ENCODE measurements around the gene GTF2H4. TPM values are rescaled to one million over a fixed set of nuclear protein-coding genes. Genes with fewer than 3 reads are reported as not detected.
"Not testable (repeated sequence)": the region's sequence is repeated elsewhere in the genome, so short reads cannot be mapped to it uniquely, and the experiment has no call there.

The GTF2H4 gene
- 11.4 and 17.7 TPM in 2 replicates for total RNA-seq (2014; rRNA removed; shearing (Covaris generic))

GRCh38 chr6:30907758-30908591 is at the start of gene GTF2H4:
TSS of gene GTF2H4 (plus strand) at chr6:30908207.
- peak; percentile 100 for DNase-seq (ENCODE audit: low read depth)

DNA sequence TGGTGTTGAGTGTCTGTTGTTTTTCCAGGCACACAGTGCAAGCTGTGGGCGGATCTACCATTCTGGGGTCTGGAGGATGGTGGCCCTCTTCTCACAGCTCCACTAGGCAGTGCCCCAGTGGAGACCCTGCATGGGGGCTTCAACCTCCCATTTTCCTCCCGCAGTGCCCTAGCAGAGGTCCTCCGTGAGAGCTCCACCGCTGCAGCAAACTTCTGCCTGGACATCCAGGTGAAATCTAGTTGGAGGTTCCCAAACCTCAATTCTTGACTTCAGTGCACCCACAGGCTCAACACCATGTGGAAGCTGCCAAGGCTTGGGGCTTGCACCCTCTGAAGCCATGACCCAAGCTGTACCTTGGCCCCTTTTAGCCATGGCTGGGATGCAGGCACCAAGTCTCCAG is 48.3 kb upstream of the GTF2H4 start:
- DNase-seq (ENCODE audit: low read depth) = not testable (repeated sequence)

GRCh38 chr6:30861257-30862048 is 46.6 kb upstream of the GTF2H4 start:
- DNase-seq (ENCODE audit: low read depth) = no peak

- peak; percentile 59 for DNase-seq (ENCODE audit: low read depth)
Measured at GRCh38 chr6:30862156-30862875, 45.7 kb upstream of the GTF2H4 start.

DNA sequence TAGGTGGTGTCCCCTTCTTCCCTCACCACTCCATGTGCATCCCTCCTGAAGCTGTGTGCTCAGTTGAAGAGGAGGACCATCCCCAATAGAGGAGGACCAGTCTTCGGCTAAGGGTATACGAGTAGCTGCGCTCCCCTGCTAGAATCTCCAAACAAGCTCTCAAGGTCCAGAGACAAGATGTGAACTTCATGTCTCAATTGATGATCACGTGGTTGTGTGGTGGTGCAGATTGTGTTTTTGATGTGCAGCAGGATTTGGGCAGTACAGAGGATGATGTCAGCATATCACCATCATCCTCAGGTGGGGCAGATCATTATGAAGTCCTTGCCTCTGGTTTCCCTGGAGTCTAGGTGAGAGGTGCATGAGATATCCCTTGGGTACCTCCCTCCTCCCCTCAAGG is 43.7 kb upstream of the GTF2H4 start:
- DNase-seq (ENCODE audit: low read depth) = no peak

GRCh38 chr6:30869241-30869749 is 38.7 kb upstream of the GTF2H4 start:
- not testable (repeated sequence) for DNase-seq (ENCODE audit: low read depth)

- no peak for DNase-seq (ENCODE audit: low read depth)
Measured at GRCh38 chr6:30870546-30870945, 37.5 kb upstream of the GTF2H4 start.

DNA sequence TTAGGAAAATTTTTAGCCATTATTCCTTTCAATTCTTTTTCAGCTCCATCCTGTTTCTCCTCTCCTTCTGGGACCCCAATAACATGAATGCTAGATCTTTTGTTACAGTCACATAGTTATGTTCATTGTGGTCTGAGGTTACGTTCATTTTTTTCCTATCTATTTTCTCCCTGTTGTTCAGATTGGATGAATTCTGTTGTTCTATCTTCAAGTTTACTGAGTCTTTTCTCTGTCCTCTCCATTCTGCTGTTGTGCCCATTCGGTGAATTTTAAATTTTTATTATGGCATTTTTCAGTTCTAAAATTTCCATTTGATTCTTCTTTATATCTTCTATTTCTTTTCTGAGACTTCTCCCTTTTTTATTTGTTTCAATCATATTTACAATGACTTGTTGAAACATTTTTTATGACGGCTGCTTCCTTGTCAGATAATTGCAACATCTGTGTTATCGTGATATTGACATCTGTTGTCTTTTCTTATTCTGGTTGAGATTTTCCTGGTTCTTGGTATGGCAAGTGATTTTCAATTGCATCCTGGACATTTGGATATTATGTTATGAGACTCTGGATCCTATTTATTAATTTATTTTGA is 36.3 kb upstream of the GTF2H4 start:
- DNase-seq (ENCODE audit: low read depth) = no peak

DNA sequence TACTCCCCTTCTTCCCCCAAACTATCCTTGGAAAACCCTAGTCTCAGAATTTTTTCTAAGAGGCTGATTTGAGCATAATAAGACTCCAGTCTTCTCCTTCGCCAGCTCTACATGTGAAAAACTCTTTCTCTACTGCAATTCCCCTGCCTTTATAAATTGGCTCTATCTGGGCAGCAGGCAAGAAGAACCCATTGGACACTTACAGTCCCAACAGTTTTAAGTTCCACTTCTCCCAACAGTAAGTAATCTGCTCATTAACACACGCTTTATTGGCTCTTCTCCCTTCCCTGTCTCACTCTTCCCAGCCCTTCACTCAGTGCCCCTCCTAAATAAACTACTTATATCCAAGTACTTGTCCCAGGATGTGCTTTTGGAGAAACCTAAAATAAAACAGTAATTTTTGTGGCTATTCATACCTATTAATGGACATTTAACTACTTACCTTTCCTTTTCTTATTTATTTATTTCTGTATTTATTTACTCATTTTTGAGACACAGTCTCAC is 34.8 kb upstream of the GTF2H4 start:
- no peak for DNase-seq (ENCODE audit: low read depth)

- not testable (repeated sequence) for DNase-seq (ENCODE audit: low read depth)
Measured at GRCh38 chr6:30873795-30874194, 34.2 kb upstream of the GTF2H4 start.

DNA sequence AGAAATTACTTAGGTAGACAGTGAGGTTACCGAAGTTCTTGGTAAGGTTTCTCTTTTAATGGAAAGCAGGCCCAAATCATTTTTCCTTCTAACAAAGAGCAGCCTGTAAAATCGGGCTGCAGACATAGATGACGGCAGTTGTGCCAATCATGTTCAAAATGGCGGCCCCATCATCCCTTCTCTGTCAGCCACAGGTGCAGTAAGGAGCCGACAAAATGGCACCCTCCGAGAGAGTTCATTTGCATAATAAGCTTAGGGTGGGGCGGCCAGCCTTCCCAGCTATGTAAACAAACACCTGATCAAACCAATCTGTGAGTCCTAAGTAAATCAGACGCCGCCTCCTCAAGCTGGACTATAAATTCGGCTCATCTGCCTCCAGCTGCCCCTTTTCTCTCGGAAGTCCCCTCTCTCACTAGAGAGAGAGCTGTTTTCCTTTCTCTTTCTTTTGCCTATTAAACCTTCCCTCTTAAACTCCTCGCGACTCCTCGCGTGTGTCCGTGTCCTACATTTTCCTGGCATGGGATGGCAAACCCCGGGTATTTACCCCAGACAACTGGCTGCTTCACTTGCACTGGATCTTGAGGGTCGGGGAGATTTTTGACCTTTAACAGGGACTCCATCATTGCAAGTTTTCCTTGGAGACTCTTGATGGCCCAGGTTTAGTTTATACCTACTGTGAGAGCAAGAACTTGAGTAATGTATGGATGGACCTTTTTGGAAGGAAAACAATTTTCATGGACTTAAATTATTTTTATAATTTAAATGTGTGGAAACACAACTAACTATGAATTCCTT is 32.6 kb upstream of the GTF2H4 start:
- DNase-seq (ENCODE audit: low read depth) = peak; percentile 30

DNA sequence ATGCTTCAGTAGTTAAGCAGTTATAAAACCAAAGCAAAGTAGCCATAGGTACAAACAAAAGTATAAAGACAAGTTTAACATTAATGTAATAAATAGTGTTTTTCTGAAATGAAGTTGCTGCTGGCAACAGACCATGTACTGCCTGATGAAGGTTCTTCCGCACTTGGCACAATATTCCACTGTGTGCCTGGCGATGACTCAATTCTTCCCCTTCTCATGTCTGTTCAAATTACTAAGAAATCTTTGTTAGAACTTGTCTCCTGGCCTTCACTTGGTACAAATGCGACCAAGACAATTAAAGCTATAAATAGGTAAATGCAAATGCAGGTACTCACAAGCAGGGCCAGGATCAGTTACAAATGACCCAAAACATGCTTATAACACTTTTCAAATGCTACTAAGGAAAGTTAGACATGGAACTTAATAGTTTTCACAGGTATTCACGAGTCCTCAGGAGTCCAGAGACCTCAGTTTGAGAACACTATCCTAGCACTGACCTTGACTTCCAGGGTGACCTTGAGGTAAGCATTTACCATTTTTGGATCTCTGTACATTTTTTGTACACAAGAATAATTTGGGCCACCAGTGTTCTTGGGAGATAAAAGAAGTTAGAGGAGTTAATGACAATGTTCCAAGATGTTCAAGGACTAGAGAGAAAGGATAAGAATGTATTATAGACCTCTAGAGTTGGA is 31.8 kb upstream of the GTF2H4 start:
- peak; percentile 96 for DNase-seq (ENCODE audit: low read depth)

GRCh38 chr6:30877419-30878262 is 30.4 kb upstream of the GTF2H4 start:
- DNase-seq (ENCODE audit: low read depth) = peak; percentile 95

GRCh38 chr6:30879684-30880427 is 28.2 kb upstream of the GTF2H4 start:
- no peak for DNase-seq (ENCODE audit: low read depth)

DNA sequence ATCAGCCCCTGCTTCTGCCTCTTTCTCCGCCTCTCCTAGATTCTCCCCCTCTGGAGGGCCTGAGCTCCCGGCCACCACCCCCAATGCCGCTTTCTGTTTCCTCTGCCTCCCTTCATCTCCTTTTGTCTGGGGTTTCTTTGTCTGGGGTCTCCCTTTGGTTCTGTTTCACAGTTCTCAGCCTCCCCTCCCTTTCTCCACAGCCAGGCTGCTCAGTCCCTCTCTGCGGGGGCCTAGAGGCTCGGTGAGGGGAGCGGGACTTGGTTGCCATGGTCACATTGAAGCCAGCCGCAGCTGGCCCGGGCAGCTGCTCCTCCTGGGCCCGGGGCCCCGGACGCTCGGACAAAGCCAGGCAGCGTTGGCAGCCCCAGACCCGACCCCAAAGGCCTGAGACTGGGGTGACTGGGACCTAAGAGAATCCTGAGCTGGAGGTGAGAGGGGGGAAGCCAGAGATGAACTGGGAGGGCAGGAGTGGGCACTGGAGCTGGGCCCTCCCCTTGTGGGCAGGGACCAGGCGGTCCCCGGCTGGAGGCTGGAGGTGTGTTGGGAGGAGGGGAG is 27.2 kb upstream of the GTF2H4 start:
- DNase-seq (ENCODE audit: low read depth) = no peak

- no peak for DNase-seq (ENCODE audit: low read depth)
Measured at GRCh38 chr6:30881392-30882203, 26.4 kb upstream of the GTF2H4 start.

- DNase-seq (ENCODE audit: low read depth) = no peak
Measured at GRCh38 chr6:30882204-30882758, 25.7 kb upstream of the GTF2H4 start.
